Ramos (cell line): Measurements from ENCODE around the gene LDLRAD4.

Source experiments
- in situ Hi-C: fragments of 300-500 bp; cut with MboI; formaldehyde crosslinking; loops from one replicate; pipeline ENCODE4 v1.14.3; 2022; ENCODE audit warnings: low sequenced_read_pairs; ENCODE audit not compliant: unreplicated experiment

Gene LDLRAD4

DNA sequence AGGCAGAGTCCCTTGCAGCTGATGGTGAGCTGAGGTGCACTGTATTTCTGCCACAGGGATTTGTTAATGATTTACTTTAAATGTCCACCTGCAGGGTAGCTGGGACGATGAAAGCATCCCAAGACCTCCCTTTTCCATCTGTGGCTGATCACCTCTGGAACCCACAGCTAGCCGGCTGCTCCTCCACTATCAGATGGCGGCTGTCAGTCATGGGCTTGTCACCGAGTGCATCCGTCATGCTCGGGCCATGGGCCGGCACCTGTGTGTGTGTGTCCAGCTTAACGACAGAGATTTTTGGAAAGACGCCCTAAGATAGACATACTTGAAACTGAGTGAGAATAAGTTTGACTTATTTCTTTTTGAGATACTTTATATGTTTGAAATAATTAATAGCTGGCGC is 272.6 kb downstream of the LDLRAD4 start:
- in situ Hi-C loops = no loop called here

DNA sequence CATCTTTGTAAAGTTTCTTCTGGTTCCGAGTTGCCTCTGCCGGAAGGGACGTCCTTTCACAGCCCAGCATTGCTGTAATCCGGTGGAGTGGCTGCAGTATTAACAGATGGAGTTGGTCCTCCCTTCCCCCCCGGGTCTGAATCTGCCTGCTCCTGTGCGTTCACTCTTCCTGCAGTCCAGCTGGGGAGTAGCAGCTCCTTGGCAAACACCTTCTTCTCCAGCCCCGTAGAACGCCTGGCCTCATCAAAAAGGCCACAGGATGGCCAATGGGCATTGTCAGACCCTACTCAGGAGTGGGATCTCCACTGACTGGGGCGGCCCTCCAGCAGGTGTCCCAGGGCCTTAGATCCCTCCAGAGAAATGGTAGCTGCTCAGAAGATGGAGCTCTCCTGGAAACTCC is 273.8 kb downstream of the LDLRAD4 start:
- in situ Hi-C loops = no loop called here

DNA sequence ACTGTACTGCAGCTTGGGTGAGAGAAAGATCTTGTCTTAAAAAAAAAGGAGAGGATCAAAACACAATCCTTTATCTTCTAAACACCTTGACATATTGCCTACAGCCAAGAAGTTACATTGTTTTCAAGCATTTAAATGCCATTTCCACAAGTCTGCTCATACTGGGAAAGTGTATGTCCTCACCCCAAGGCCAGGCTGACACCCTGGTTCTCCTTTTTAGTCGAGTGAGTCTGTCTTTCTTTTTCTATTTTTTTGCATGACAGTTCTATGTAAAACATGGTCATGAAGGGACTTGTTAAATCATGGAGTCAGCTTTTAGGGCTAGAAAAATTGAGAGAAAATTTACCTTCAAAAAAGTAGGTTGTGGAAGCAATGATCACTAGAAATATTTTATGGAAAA is 274.5 kb downstream of the LDLRAD4 start:
- in situ Hi-C loops = no loop called here

GRCh38 chr18:13493725-13494124 is 275.2 kb downstream of the LDLRAD4 start:
- in situ Hi-C loops = no loop called here

DNA sequence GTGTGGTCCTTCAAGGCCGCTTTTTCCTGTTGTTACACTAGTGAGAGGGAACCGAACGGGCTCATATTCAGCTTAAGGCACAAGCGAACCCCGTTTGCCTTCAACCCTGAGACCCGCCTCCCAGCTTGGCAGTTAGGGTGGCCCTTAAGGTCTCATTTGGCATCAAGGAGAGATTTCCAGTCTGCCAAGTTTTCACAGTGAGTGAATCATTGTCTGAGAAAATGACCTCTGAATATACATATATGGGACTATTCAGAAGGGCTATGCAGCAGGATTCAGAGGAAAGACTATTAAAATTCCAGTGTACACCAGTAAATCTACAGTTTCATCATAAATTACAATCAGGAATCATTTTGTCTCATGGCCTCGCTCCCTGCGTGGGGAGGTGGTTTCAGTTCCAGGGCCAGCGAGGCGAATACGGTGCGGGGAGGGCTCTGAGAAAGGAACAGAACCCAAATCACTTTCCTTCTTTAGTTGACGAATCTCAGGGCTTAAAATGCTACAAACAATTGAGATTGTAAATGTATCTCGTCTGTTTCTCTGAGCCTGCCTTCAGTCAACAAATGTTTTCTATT is 276.4 kb downstream of the LDLRAD4 start:
- in situ Hi-C loops = no loop called here

- in situ Hi-C loops = no loop called here
Observed at GRCh38 chr18:13495961-13496360, 277.4 kb downstream of the LDLRAD4 start.

- in situ Hi-C loops = no loop called here
Observed at GRCh38 chr18:13496691-13497281, 278.2 kb downstream of the LDLRAD4 start.

DNA sequence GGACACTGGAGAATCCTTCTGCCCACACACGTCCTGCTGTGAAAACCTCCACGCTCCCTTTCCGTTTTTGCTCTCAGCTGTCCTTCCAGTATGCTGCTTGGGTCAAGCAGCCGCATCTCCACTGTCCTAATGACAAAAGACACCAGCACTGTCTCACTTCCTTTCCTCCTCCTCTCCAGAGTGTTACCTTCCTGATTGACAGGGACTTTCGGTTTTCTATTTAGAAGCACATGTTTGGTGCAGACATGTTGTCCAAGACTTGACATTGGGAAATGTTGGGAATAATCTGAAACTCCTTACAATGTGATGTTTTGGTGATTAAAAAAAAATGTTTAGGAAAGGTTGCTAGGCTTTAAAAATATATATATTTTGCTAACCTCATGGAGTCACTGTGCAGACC is 281.2 kb downstream of the LDLRAD4 start:
- in situ Hi-C loops = no loop called here

DNA sequence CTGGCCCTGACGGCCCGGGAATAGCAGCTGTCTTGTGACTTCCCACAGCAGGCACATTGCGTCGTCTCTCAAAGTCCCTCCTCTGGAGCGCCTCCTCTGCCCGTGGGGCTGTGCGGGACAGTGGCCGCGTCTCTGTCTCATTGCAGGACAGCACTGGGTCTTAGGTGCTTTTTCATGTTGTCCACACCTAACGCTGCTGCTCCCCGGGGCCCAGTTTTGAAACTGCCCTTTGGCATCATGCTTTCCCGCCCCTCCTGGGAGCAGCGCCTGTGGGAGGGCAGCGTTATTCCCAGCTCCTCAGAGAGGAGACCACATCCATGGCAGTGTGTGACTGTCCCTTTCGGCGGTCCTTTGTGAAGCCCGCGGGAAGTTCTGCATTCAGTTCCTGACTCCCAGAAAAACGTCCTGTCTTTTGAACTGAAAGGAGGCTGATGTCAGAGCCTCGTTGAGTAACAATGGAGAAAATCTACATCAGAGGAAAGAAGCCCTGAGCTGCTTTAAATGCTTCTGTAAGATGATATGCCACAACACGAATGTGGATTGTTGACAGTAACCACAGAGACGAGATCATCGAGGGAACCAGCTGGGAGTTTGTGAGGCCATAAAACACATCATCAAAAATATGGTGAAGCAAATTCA is 281.8 kb downstream of the LDLRAD4 start:
- in situ Hi-C loops = no loop called here

GRCh38 chr18:13500869-13501542 is 282.4 kb downstream of the LDLRAD4 start:
- in situ Hi-C loops = no loop called here

DNA sequence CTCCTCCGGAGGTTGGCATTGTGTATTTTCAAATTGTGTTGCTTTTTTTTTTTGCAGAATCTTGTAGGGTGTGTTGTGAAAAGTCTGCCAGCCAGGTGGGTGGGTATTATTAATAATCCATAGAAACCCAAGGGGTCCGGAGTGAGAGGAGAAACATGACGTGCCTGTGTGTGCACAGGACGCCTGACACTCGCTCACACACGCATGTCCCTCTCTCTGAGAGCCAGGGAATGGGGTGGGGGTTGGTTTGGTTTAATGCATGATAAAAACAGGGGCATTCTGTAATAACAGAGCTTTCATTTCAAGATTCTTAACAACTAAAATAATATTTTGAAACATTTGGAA is 283.0 kb downstream of the LDLRAD4 start:
- in situ Hi-C loops = no loop called here

GRCh38 chr18:13501891-13502290 is 283.3 kb downstream of the LDLRAD4 start:
- in situ Hi-C loops = no loop called here

DNA sequence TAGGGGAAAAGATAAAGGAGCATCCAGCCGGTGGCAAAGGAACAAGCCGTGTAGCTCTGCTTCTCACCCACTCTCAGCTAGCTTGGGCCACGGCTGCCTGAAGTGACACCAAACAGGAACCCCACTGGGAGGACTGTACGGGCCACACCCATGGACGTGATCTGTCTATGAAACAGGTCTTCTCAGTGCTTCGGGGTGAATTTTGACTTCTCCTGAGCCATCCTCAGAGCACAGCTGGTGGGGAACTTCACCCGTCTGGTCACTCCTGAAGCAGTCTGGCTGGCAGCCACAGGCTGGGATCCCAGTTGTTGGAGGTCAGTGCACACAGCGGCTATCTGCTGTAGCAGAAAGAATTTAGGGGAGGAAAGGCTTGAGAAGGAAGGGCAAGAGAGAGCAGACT is 284.0 kb downstream of the LDLRAD4 start:
- in situ Hi-C loops = no loop called here

GRCh38 chr18:13503836-13504235 is 285.3 kb downstream of the LDLRAD4 start:
- in situ Hi-C loops = no loop called here

DNA sequence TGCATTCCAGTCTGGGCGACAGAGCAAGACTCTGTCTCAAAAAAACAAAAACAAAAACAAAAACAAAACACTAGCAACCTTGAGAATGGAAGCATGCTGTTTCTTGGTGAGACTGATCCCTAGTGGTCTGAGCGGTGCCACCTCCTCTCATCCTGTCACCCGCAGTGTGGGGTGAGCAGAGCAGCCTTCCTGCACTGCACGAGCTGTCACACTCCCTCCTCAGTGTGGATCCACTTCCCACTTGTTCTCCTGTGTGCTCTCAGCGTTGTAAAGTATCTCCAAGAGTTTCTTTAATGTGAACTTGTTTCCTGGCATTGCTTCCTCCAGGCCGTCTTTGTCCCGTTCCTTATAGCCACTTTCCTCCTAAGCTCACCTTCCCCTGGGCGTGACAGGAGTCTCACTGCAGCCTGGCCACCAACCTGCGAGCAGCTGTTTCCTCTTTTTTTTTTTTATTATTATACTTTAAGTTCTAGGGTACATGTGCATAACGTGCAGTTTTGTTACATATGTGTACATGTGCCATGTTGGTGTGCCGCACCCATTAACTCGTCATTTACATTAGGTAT is 287.3 kb downstream of the LDLRAD4 start:
- in situ Hi-C loops = no loop called here

DNA sequence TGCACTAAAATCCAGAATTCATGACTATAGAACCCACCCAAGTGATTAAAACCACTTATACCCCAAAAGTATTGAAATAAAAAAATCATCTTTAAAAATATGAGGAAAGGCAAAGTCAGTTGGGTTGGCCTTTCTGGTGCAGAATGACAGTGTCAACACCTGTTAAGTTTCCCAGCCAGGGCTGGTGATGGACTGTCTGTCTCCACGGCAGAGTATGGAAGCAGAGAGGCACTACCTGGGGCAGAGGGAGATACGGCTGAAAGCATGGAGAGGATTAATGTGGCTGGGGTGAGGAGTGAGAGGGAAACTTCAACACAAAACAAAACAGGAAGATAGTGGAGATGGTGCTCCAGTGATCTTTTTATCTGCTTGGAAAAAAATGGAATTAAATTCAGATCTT is 292.0 kb downstream of the LDLRAD4 start:
- in situ Hi-C loops = no loop called here

DNA sequence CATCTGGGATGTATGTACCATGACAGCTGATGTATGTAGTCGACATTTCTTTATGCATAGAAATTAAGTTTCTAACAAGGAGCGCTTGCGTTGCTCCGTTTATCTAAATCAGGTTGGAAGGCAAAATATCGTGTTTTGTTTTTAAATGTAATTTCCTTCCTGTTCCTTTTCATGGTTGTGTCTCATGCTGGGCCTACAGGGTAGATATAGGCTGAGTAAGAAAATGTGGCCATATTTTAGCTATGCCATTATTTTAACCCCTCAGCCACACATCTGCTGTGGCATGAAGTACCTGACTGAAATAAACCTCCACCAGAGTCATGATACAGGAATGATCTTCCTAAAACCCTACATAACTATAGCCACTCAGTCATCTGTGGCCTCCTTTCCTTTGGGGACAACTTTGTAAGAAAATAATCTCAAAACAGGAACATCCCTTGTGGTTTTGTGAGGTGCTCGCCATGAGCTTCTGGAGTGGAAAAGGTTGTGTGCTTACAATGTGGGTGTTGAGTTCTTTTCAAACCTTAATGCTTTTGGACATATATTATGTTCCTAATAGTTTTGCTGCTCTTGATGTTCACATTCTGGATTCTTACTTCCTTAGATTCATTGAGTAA is 293.5 kb downstream of the LDLRAD4 start:
- in situ Hi-C loops = no loop called here

DNA sequence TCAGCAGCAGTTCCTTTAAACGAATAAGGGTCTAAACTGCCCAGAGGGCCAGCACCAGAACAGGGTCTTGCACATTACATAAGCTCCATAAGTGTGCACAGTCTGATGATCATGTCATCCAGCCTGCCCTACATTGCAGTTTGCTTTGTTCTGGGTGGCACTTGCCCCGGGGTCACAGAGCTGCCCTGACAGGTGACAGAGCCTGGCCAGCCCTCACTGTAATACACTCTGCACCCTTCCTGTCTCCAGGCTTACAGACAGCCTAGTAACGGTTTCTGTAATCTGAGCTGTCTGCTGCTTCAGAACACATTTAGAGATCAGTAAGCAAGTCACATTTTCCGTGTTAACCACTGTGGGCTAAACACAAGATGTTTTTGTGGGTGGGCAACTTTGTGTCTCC is 294.5 kb downstream of the LDLRAD4 start:
- in situ Hi-C loops = no loop called here

GRCh38 chr18:13513481-13513880 is 294.9 kb downstream of the LDLRAD4 start:
- in situ Hi-C loops = no loop called here

DNA sequence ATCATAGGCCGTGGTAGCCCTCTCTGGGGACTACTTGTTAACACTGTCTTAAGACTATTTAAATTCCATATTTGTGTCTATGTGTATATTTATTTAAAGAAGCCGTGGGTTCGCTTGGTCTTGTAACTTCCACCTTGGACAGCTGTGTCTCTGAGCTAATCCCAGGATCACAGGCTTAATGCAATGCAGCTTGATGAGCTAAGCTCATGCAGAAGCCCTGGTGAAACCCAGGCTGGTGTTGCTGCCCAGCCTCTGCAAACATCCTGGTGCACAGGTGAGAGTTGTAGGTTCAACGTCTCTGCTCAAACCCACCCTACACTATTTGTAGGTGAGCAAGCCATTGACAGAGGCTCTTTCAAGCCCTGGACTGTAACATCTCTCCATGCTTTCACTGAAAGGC is 296.0 kb downstream of the LDLRAD4 start:
- in situ Hi-C loops = no loop called here

- in situ Hi-C loops = no loop called here
Observed at GRCh38 chr18:13516855-13517254, 298.3 kb downstream of the LDLRAD4 start.
